SKM-1 treated with dmso at 0.1 percent for 144 hours (cell line): Measurements from ENCODE around the gene COL5A1.

ENCODE experiments used
- DNase-seq: peaks from one replicate; lab custom pipeline; 2025; ENCODE audit not compliant: unreplicated experiment; lab: John Stamatoyannopoulos, UW

COL5A1 gene

GRCh38 chr9:134867917-134868750 lies 226.5 kb downstream of the COL5A1 start:
- DNase-seq, result no peak

GRCh38 chr9:134868751-134869553 lies 227.3 kb downstream of the COL5A1 start:
- no peak for DNase-seq

GRCh38 chr9:134869554-134870300 lies 228.1 kb downstream of the COL5A1 start:
- DNase-seq, result no peak

GRCh38 chr9:134870301-134870694 lies 228.7 kb downstream of the COL5A1 start:
- no peak for DNase-seq

- no peak for DNase-seq
Observed at GRCh38 chr9:134870746-134871662, 229.4 kb downstream of the COL5A1 start.

- no peak for DNase-seq
Observed at GRCh38 chr9:134871697-134872340, 230.2 kb downstream of the COL5A1 start.

- DNase-seq, result no peak
Observed at GRCh38 chr9:134872482-134873231, 231.1 kb downstream of the COL5A1 start.

GRCh38 chr9:134875371-134875770 lies 233.8 kb downstream of the COL5A1 start:
- no peak for DNase-seq

- DNase-seq, result no peak
Observed at GRCh38 chr9:134877541-134877940, 235.9 kb downstream of the COL5A1 start.

GRCh38 chr9:134879664-134880483 lies 238.3 kb downstream of the COL5A1 start:
- DNase-seq, result no peak

- no peak for DNase-seq
Observed at GRCh38 chr9:134880484-134881312, 239.1 kb downstream of the COL5A1 start, which contains the start of gene FCN2. FCN2 (plus strand) TSS chr9:134880810; CDS start chr9:134880822, 12 bp downstream.

- DNase-seq, result no peak
Observed at GRCh38 chr9:134881313-134881670, 239.7 kb downstream of the COL5A1 start.

GRCh38 chr9:134882204-134882785 lies 240.7 kb downstream of the COL5A1 start:
- no peak for DNase-seq

- DNase-seq, result no peak
Observed at GRCh38 chr9:134883040-134883782, 241.6 kb downstream of the COL5A1 start.

GRCh38 chr9:134884492-134884891 lies 242.9 kb downstream of the COL5A1 start:
- DNase-seq, result no peak

- no peak for DNase-seq
Observed at GRCh38 chr9:134885001-134885678, 243.5 kb downstream of the COL5A1 start.
